ENCODE data around the gene POPDC2. TPM values are rescaled to one million over a fixed set of nuclear protein-coding genes. Genes with fewer than 3 reads are reported as not detected.

Gene POPDC2
- total RNA-seq, 4 donors from 2014 or later, result 67.9 to 92.6 (median 79.3) TPM

GRCh38 chr3:119624002-119624720 is 36.2 kb downstream of the POPDC2 start:
- intact Hi-C loops (cut with DNase I), result no loop called here
- 89% methylated on average over 9 of the region's 9 CpGs for WGBS
- no peaks in the 10 kb centered on the region for H3K9me3 ChIP-seq

DNA sequence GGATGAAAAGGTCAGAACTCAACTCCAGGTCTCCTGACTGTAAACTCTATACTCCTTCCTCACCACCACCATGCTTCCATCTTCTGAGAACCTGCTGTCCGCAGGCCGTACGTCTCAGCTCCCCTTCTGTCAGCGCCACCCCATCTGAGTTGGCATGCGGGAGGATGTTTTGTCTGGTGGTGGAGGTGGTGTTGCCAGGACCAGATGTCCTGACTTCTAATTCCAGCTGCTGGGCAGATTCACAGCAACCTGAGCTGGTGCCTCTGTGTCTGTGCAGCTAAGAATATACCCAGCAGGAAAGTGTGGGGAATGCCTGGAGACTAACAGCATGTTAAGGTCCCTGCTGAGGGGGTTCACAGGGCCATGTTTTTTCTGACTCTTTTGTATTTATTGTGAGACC is 39.5 kb downstream of the POPDC2 start:
- intact Hi-C loops (cut with DNase I), result no loop called here
- TF ChIP-seq POLR2A (IDR thresholded peaks at IDR 0.05; ENCODE audit: low read depth) (no peak), EP300 (IDR thresholded peaks at IDR 0.05) (no peak), POLR2AphosphoS5 (IDR thresholded peaks at IDR 0.05) (no peak)
- TF ChIP-seq, protein P1, sequence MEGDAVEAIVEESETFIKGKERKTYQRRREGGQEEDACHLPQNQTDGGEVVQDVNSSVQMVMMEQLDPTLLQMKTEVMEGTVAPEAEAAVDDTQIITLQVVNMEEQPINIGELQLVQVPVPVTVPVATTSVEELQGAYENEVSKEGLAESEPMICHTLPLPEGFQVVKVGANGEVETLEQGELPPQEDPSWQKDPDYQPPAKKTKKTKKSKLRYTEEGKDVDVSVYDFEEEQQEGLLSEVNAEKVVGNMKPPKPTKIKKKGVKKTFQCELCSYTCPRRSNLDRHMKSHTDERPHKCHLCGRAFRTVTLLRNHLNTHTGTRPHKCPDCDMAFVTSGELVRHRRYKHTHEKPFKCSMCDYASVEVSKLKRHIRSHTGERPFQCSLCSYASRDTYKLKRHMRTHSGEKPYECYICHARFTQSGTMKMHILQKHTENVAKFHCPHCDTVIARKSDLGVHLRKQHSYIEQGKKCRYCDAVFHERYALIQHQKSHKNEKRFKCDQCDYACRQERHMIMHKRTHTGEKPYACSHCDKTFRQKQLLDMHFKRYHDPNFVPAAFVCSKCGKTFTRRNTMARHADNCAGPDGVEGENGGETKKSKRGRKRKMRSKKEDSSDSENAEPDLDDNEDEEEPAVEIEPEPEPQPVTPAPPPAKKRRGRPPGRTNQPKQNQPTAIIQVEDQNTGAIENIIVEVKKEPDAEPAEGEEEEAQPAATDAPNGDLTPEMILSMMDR (IDR thresholded peaks at IDR 0.05), result no peak
- DNase-seq (ENCODE audit: extremely low spot score), result no peak
- Histone ChIP-seq H3K9me3 (no peaks in the 10 kb centered on the region), H3K4me3 (no peak overlapping the region), H3K36me3 (no peaks in the 10 kb centered on the region), H3K27ac (replicated peaks in 1 of 4) (no peak overlapping the region), H3K27me3 (no peaks in the 10 kb centered on the region), H3K4me1 (no peaks in the 10 kb centered on the region)
- WGBS, result 97% methylated on average over 5 of the region's 5 CpGs

More at GRCh38 chr3:119624002-119624720, 36.2 kb downstream of the POPDC2 start:
- H3K27ac ChIP-seq (replicated peaks in 1 of 4), result no peak overlapping the region
- no peak overlapping the region for H3K4me3 ChIP-seq
- no peaks in the 10 kb centered on the region for H3K36me3 ChIP-seq
- TF ChIP-seq, protein P1 (IDR thresholded peaks at IDR 0.05), result no peak
- TF ChIP-seq POLR2A (IDR thresholded peaks at IDR 0.05; ENCODE audit: low read depth) (no peak), EP300 (IDR thresholded peaks at IDR 0.05) (no peak), POLR2AphosphoS5 (IDR thresholded peaks at IDR 0.05) (no peak)
- no peak for DNase-seq (ENCODE audit: extremely low spot score)
- H3K4me1 ChIP-seq, result peaks cover 0 to 15% (median 12%) of the 10 kb centered on the region in 4 donors
- H3K27me3 ChIP-seq, result no peaks in the 10 kb centered on the region

- intact Hi-C loops (cut with DNase I), result no loop called here
- no peaks in the 10 kb centered on the region for H3K4me1 ChIP-seq
- H3K27me3 ChIP-seq, result no peaks in the 10 kb centered on the region
- H3K36me3 ChIP-seq, result no peaks in the 10 kb centered on the region
- no peak for DNase-seq (ENCODE audit: extremely low spot score)
- TF ChIP-seq, protein P1 (IDR thresholded peaks at IDR 0.05), result no peak
- no peak overlapping the region for H3K4me3 ChIP-seq
- H3K9me3 ChIP-seq, result no peaks in the 10 kb centered on the region
- 80% methylated on average over 7 of the region's 7 CpGs for WGBS
- no peak overlapping the region for H3K27ac ChIP-seq (replicated peaks in 1 of 4)
Measured at GRCh38 chr3:119619094-119619493, 41.3 kb downstream of the POPDC2 start.

DNA sequence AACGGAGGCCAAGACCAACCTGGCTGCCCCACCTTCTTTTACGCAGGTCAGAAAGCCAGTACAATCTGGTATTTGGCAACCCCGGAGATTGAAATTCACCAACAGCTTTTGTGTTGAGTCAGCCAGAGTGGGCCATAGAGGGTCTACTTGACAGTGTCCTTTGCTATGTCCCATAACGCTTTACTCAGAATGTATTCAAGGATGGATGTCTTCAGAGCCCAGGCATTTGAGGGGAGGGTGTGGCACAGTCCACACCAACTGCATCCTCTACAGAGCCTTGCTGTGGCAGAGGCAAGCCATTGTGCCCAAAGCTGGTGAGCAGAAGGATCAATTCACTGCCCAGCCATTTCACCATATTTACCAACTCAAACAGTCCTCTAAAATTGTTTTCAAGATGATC is 44.3 kb downstream of the POPDC2 start:
- DNase-seq (ENCODE audit: extremely low spot score), result no peak
- Histone ChIP-seq H3K4me1 (no peaks in the 10 kb centered on the region), H3K9me3 (no peaks in the 10 kb centered on the region), H3K27me3 (no peaks in the 10 kb centered on the region), H3K4me3 (no peak overlapping the region), H3K36me3 (no peaks in the 10 kb centered on the region), H3K27ac (replicated peaks in 1 of 4) (no peak overlapping the region)
- WGBS, result 64% methylated on average over 4 of the region's 4 CpGs
- intact Hi-C loops (cut with DNase I), result no loop called here
- TF ChIP-seq, protein P1 (IDR thresholded peaks at IDR 0.05), result no peak
- TF ChIP-seq EP300 (IDR thresholded peaks at IDR 0.05), result no peak
- TF ChIP-seq POLR2A (IDR thresholded peaks at IDR 0.05; ENCODE audit: low read depth), result no peak

DNA sequence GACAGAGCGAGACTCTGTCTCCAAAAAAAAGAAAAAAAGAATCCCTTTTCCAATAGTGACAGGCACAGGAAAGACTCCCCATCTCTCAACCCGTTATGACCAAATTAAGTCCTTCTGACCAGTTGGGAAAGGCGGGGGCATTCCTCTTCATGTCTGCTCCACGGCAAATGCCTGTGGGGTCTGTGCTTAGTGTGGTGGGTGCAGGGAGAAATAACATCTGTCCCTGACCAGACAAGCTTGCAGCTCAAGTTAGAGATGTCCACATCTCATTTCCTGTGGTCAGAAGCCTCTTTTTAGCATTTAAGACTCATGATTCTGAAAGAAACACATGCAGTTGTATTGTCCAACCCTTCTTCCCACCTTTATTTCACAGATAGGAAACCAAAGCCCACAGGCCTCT is 46.5 kb downstream of the POPDC2 start:
- Histone ChIP-seq H3K27ac (replicated peaks in 1 of 4) (no peak overlapping the region), H3K27me3 (no peaks in the 10 kb centered on the region), H3K4me1 (no peaks in the 10 kb centered on the region), H3K4me3 (no peak overlapping the region), H3K9me3 (no peaks in the 10 kb centered on the region), H3K36me3 (no peaks in the 10 kb centered on the region)
- DNase-seq (ENCODE audit: extremely low spot score), result no peak
- intact Hi-C loops (cut with DNase I), result no loop called here
- WGBS, result 88% methylated on average over 4 of the region's 4 CpGs
- TF ChIP-seq POLR2A (IDR thresholded peaks at IDR 0.05; ENCODE audit: low read depth) (no peak), POLR2AphosphoS5 (IDR thresholded peaks at IDR 0.05) (no peak), EP300 (IDR thresholded peaks at IDR 0.05) (no peak)
- TF ChIP-seq, protein P1 (IDR thresholded peaks at IDR 0.05), result no peak
